CD14-positive monocyte (primary cell): ENCODE results near the gene CBX4. TPM values are rescaled to one million over a fixed set of nuclear protein-coding genes. Genes with fewer than 3 reads are reported as not detected.

Experiments used
- DNase-seq, 3 donors: peaks; one replicate each; pipeline ENCODE4 v3.0.0-alpha.2; 2011 to 2022
- H2AFZ ChIP-seq: 2 replicates; pipeline ENCODE4 v1.6.0; 2012; ENCODE audit warnings: mild to moderate bottlenecking, low read depth, low read length, inconsistent platforms; ENCODE audit not compliant: insufficient read depth, poor library complexity, severe bottlenecking
- H3K27ac ChIP-seq, 2 donors: 1 replicate in 1 of 2; 2 replicates in 1 of 2; pipeline ENCODE4 v1.5.1; 2012 to 2013; ENCODE audit warnings: low read length in 2 of 2, control low read depth in 1 of 2, inconsistent platforms in 1 of 2, low read depth in 1 of 2, mild to moderate bottlenecking in 1 of 2
- H3K27me3 ChIP-seq, 2 donors: one replicate each; pipeline versions ENCODE4 v1.6.0 to v1.6.1; 2011 to 2013; ENCODE audit warnings: low read length in 2 of 2; ENCODE audit not compliant: control insufficient read depth in 2 of 2, insufficient read depth in 2 of 2
- H3K36me3 ChIP-seq, 2 donors: replicated peaks in 1 of 2; 1 replicate in 1 of 2; 2 replicates in 1 of 2; pipeline versions ENCODE4 v1.5.1 to v1.6.1; 2012 to 2013; ENCODE audit warnings: low read length in 2 of 2, control low read depth in 1 of 2, inconsistent platforms in 1 of 2, mild to moderate bottlenecking in 1 of 2; ENCODE audit not compliant: insufficient read depth in 2 of 2, control insufficient read depth in 1 of 2
- H3K4me1 ChIP-seq, 2 donors: 1 replicate in 1 of 2; 2 replicates in 1 of 2; pipeline versions ENCODE4 v1.5.1 to v1.6.1; 2012 to 2013; ENCODE audit warnings: low read length in 2 of 2, control low read depth in 1 of 2, inconsistent platforms in 1 of 2, mild to moderate bottlenecking in 1 of 2, moderate library complexity in 1 of 2; ENCODE audit not compliant: insufficient read depth in 2 of 2, control insufficient read depth in 1 of 2
- H3K4me2 ChIP-seq: replicated peaks from 2 replicates; pipeline ENCODE3; 2012; ENCODE audit warnings: low read length, moderate library complexity, mild to moderate bottlenecking; ENCODE audit not compliant: poor library complexity, severe bottlenecking; ENCODE audit errors: extremely low read depth
- H3K4me3 ChIP-seq, 3 experiments: fragments of 200-600 bp in 1 of 3; sonication (generic) in 1 of 3; replicated peaks in 1 of 3; 1 replicate in 2 of 3; 2 replicates in 1 of 3; pipeline ENCODE4 v1.5.1; 2011 to 2013; ENCODE audit warnings: low read length in 3 of 3, mild to moderate bottlenecking in 3 of 3, control low read depth in 2 of 3, low read depth in 2 of 3, inconsistent platforms in 1 of 3, moderate library complexity in 1 of 3
- H3K79me2 ChIP-seq: 2 replicates; pipeline ENCODE4 v1.6.0; 2012; ENCODE audit warnings: mild to moderate bottlenecking, control low read depth, inconsistent platforms, low read length, moderate library complexity; ENCODE audit not compliant: insufficient read depth
- H3K9ac ChIP-seq: 2 replicates; pipeline ENCODE4 v1.6.0; 2017; ENCODE audit warnings: low read length, mild to moderate bottlenecking; ENCODE audit not compliant: insufficient read depth, poor library complexity, severe bottlenecking
- H3K9me3 ChIP-seq, 2 donors: replicated peaks in 1 of 2; 1 replicate in 1 of 2; 2 replicates in 1 of 2; pipeline versions ENCODE4 v1.5.1 to v1.6.1; 2012 to 2013; ENCODE audit warnings: low read length in 2 of 2, control low read depth in 1 of 2; ENCODE audit not compliant: control insufficient read depth in 1 of 2, insufficient read depth in 1 of 2
- H4K20me1 ChIP-seq: 2 replicates; pipeline ENCODE4 v1.6.0; 2012; ENCODE audit warnings: mild to moderate bottlenecking, low read length, control low read depth, moderate library complexity; ENCODE audit not compliant: insufficient read depth
- H3K27ac Mint-ChIP-seq, 7 donors: one replicate each; pipeline ENCODE4 v1.8.0; 2020; ENCODE audit warnings: mild to moderate bottlenecking in 7 of 7, mixed read lengths in 7 of 7, moderate library complexity in 6 of 7, inconsistent platforms in 2 of 7
- H3K27me3 Mint-ChIP-seq, 3 donors: one replicate each; pipeline ENCODE4 v1.8.0; 2021 to 2022; ENCODE audit warnings: low read depth in 3 of 3, mild to moderate bottlenecking in 3 of 3, mixed read lengths in 3 of 3, moderate library complexity in 3 of 3, inconsistent platforms in 1 of 3
- H3K36me3 Mint-ChIP-seq, 2 donors: one replicate each; pipeline ENCODE4 v1.8.0; 2020; ENCODE audit warnings: mixed read lengths in 2 of 2, inconsistent platforms in 1 of 2, mild to moderate bottlenecking in 1 of 2
- H3K4me1 Mint-ChIP-seq: one replicate; pipeline ENCODE4 v1.8.0; 2020; ENCODE audit warnings: mild to moderate bottlenecking, mixed read lengths
- H3K4me3 Mint-ChIP-seq, 2 donors: one replicate each; pipeline ENCODE4 v1.8.0; 2020; ENCODE audit warnings: mild to moderate bottlenecking in 2 of 2, mixed read lengths in 2 of 2, moderate library complexity in 1 of 2
- H3K9me3 Mint-ChIP-seq, 7 donors: one replicate each; pipeline ENCODE4 v1.8.0; 2020 to 2022; ENCODE audit warnings: mixed read lengths in 7 of 7, mild to moderate bottlenecking in 6 of 7, moderate library complexity in 6 of 7, inconsistent platforms in 2 of 7
- CTCF ChIP-seq: fragments of 200-600 bp; IDR thresholded peaks from one replicate; pipeline ENCODE4 v1.8.0; 2022; ENCODE audit warnings: antibody characterized with exemption, mild to moderate bottlenecking
- WGBS: methylation state at CpG from one replicate; pipeline ENCODE4 v1.1.5; 2013; ENCODE audit warnings: missing lambda C conversion rate; ENCODE audit not compliant: insufficient coverage; 5-methylcytosine and 5-hydroxymethylcytosine counted together
- intact Hi-C, 2 donors: fragments of 100-400 bp; cut with micrococcal nuclease; formaldehyde crosslinking; loops; one replicate each; pipeline versions ENCODE4 v1.15.0 to v1.15.1; 2023
- polyA plus RNA-seq, 3 donors: library from polyadenylated mRNA; depleted of rRNA in 1 of 3; unstranded in 2 of 3; stranded (reverse) in 1 of 3; fragments of 300-500 nt in 2 of 3; fragments of >200 nt in 1 of 3; fragmentation: Illumina TruSeq in 2 of 3; gene quantifications; 1 replicate in 2 of 3; 2 replicates in 1 of 3; pipeline ENCODE4 v1.2.3, GENCODE V29; 2012 to 2021

Gene CBX4
- polyA plus RNA-seq, 3 donors = 1.4 to 82.8 (median 3.6) TPM

- WGBS = 96% methylated on average over 6 of the region's 12 CpGs
- no peak for DNase-seq
- Histone ChIP-seq H3K4me1 (peaks cover 11 to 12% of the 10 kb centered on the region in 2 donors), H3K27ac (no peak overlapping the region), H2AFZ (no peak overlapping the region), H3K9me3 (peaks cover 0 to 16% of the 10 kb centered on the region in 2 donors), H3K9ac (no peak overlapping the region), H3K79me2 (no peaks in the 10 kb centered on the region), H3K4me2 (no peak overlapping the region), H4K20me1 (peaks cover 5% of the 10 kb centered on the region), H3K36me3 (no peaks in the 10 kb centered on the region), H3K4me3 (no peak overlapping the region), H3K27me3 (peaks cover 41 to 66% of the 10 kb centered on the region in 2 donors)
- no peak overlapping the region for H3K27ac Mint-ChIP-seq
- peaks cover 11% of the 10 kb centered on the region for H3K4me1 Mint-ChIP-seq
- H3K27me3 Mint-ChIP-seq = peaks cover 55 to 89% (median 65%) of the 10 kb centered on the region in 3 donors
- intact Hi-C loops = no loop called here
- H3K4me3 Mint-ChIP-seq = peak overlapping the region in 1 of 2 donors; percentile 61
- peaks cover 0 to 12% of the 10 kb centered on the region in 2 donors for H3K36me3 Mint-ChIP-seq
- TF ChIP-seq CTCF = no peak
- peaks cover 0 to 15% (median 11%) of the 10 kb centered on the region in 7 donors for H3K9me3 Mint-ChIP-seq
These were observed 21.0 kb downstream of the CBX4 start for GRCh38 chr17:79818026-79818758.

- no peak overlapping the region for H3K27ac Mint-ChIP-seq
- no peak overlapping the region for H3K4me3 ChIP-seq
- peaks cover 3 to 17% of the 10 kb centered on the region in 2 donors for H3K36me3 Mint-ChIP-seq
- intact Hi-C loops = no loop called here
- no peak overlapping the region for H3K9ac ChIP-seq
- WGBS = 36% methylated on average over 30 of the region's 41 CpGs
- peaks cover 16% of the 10 kb centered on the region for H4K20me1 ChIP-seq
- no peak for DNase-seq
- no peak overlapping the region for H3K4me2 ChIP-seq
- peaks cover 4 to 30% of the 10 kb centered on the region in 2 donors for H3K9me3 ChIP-seq
- H3K27ac ChIP-seq = no peak overlapping the region
- peak overlapping the region in 1 of 2 donors; percentile 81 for H3K4me3 Mint-ChIP-seq
- peaks cover 26 to 34% of the 10 kb centered on the region in 2 donors for H3K4me1 ChIP-seq
- peaks cover 0 to 28% (median 21%) of the 10 kb centered on the region in 7 donors for H3K9me3 Mint-ChIP-seq
- H2AFZ ChIP-seq = no peak overlapping the region
- no peak for TF ChIP-seq CTCF
- peaks cover 67 to 94% (median 73%) of the 10 kb centered on the region in 3 donors for H3K27me3 Mint-ChIP-seq
- H3K4me1 Mint-ChIP-seq = peaks cover 24% of the 10 kb centered on the region
- H3K27me3 ChIP-seq = peaks cover 62 to 84% of the 10 kb centered on the region in 2 donors
- H3K79me2 ChIP-seq = no peaks in the 10 kb centered on the region
- H3K36me3 ChIP-seq = no peaks in the 10 kb centered on the region
These were observed 23.3 kb downstream of the CBX4 start for GRCh38 chr17:79815836-79816461.
